ENCODE data around the gene ZSCAN30. TPM values are rescaled to one million over a fixed set of nuclear protein-coding genes. Genes with fewer than 3 reads are reported as not detected.

Gene ZSCAN30
- total RNA-seq, 1 donor from 2014 or later: 11.3 TPM

GRCh38 chr18:35247412-35248249, 42.4 kb downstream of the ZSCAN30 start:
- no peak for DNase-seq (ENCODE audit: low read depth)
- Histone ChIP-seq H3K36me3 (ENCODE audit: control insufficient read depth, insufficient read depth, low read length) (peaks cover 4% of the 10 kb centered on the region), H3K27me3 (ENCODE audit: control insufficient read depth, insufficient read depth, low read length) (no peaks in the 10 kb centered on the region), H3K4me3 (ENCODE audit: low read depth, low read length) (no peak overlapping the region)
- no peak for TF ChIP-seq CTCF (IDR thresholded peaks at IDR 0.05; ENCODE audit: insufficient read depth, low read length, poor library complexity, severe bottlenecking)

GRCh38 chr18:35246831-35247230, 43.2 kb downstream of the ZSCAN30 start:
- no peak overlapping the region for H3K4me3 ChIP-seq (ENCODE audit: low read depth, low read length)
- TF ChIP-seq CTCF (IDR thresholded peaks at IDR 0.05; ENCODE audit: insufficient read depth, low read length, poor library complexity, severe bottlenecking): no peak
- H3K36me3 ChIP-seq (ENCODE audit: control insufficient read depth, insufficient read depth, low read length): peaks cover 4% of the 10 kb centered on the region
- H3K27me3 ChIP-seq (ENCODE audit: control insufficient read depth, insufficient read depth, low read length): no peaks in the 10 kb centered on the region
- DNase-seq (ENCODE audit: low read depth): no peak

GRCh38 chr18:35245719-35246317, 44.2 kb downstream of the ZSCAN30 start:
- H3K4me3 ChIP-seq (ENCODE audit: low read depth, low read length): no peak overlapping the region
- peaks cover 4% of the 10 kb centered on the region for H3K36me3 ChIP-seq (ENCODE audit: control insufficient read depth, insufficient read depth, low read length)
- TF ChIP-seq CTCF (IDR thresholded peaks at IDR 0.05; ENCODE audit: insufficient read depth, low read length, poor library complexity, severe bottlenecking): no peak
- H3K27me3 ChIP-seq (ENCODE audit: control insufficient read depth, insufficient read depth, low read length): no peaks in the 10 kb centered on the region
- no peak for DNase-seq (ENCODE audit: low read depth)

- no peak overlapping the region for H3K4me3 ChIP-seq (ENCODE audit: low read depth, low read length)
- H3K36me3 ChIP-seq (ENCODE audit: control insufficient read depth, insufficient read depth, low read length): peaks cover 4% of the 10 kb centered on the region
- TF ChIP-seq CTCF (IDR thresholded peaks at IDR 0.05; ENCODE audit: insufficient read depth, low read length, poor library complexity, severe bottlenecking): no peak
- no peaks in the 10 kb centered on the region for H3K27me3 ChIP-seq (ENCODE audit: control insufficient read depth, insufficient read depth, low read length)
- no peak for DNase-seq (ENCODE audit: low read depth)
Observed at GRCh38 chr18:35244671-35245070, 45.4 kb downstream of the ZSCAN30 start.

GRCh38 chr18:35242426-35242825, 47.6 kb downstream of the ZSCAN30 start:
- DNase-seq (ENCODE audit: low read depth): no peak
- Histone ChIP-seq H3K27me3 (ENCODE audit: control insufficient read depth, insufficient read depth, low read length) (no peaks in the 10 kb centered on the region), H3K36me3 (ENCODE audit: control insufficient read depth, insufficient read depth, low read length) (peaks cover 4% of the 10 kb centered on the region), H3K4me3 (ENCODE audit: low read depth, low read length) (no peak overlapping the region)
- no peak for TF ChIP-seq CTCF (IDR thresholded peaks at IDR 0.05; ENCODE audit: insufficient read depth, low read length, poor library complexity, severe bottlenecking)
